HG02970 (cell line): Measurements from ENCODE around the gene CENPX.

Experiments
- ATAC-seq: cut with Tn5 transposase; IDR thresholded peaks from one replicate; pipeline ENCODE4 v1.9.1; 2021; ENCODE audit warnings: mild to moderate bottlenecking, moderate library complexity, moderate number of reproducible peaks; ENCODE audit not compliant: unreplicated experiment, low FRiP score

CENPX gene

GRCh38 chr17:82014432-82014831 is 8.2 kb downstream of the CENPX start:
- ATAC-seq: no peak

- no peak for ATAC-seq
These were observed 8.8 kb downstream of the CENPX start for GRCh38 chr17:82013772-82014321.

- no peak for ATAC-seq
These were observed 9.3 kb downstream of the CENPX start for GRCh38 chr17:82013341-82013740.

- no peak for ATAC-seq
These were observed 9.9 kb downstream of the CENPX start for GRCh38 chr17:82012640-82013295.

GRCh38 chr17:82012261-82012639 is 10.4 kb downstream of the CENPX start:
- no peak for ATAC-seq

- no peak for ATAC-seq
These were observed 11.0 kb downstream of the CENPX start for GRCh38 chr17:82011617-82012187.

- ATAC-seq: no peak
These were observed 11.8 kb downstream of the CENPX start for GRCh38 chr17:82010575-82011525.

GRCh38 chr17:82009413-82009812 is 13.3 kb downstream of the CENPX start:
- no peak for ATAC-seq

- ATAC-seq: no peak
These were observed 13.7 kb downstream of the CENPX start for GRCh38 chr17:82008941-82009405.

GRCh38 chr17:82008258-82008940 is 14.3 kb downstream of the CENPX start:
- ATAC-seq: no peak

- ATAC-seq: no peak
These were observed 15.0 kb downstream of the CENPX start for GRCh38 chr17:82007495-82008257.

- no peak for ATAC-seq
These were observed 15.5 kb downstream of the CENPX start for GRCh38 chr17:82007228-82007494.

- no peak for ATAC-seq
These were observed 16.0 kb downstream of the CENPX start for GRCh38 chr17:82006468-82007227.

- no peak for ATAC-seq
These were observed 16.9 kb downstream of the CENPX start for GRCh38 chr17:82005701-82006348.

- no peak for ATAC-seq
These were observed 17.9 kb downstream of the CENPX start for GRCh38 chr17:82004517-82005455.

GRCh38 chr17:82003411-82004381 is 19.0 kb downstream of the CENPX start:
- ATAC-seq: no peak
